Stromal cell of bone marrow (primary cell): ENCODE measurements around the gene RBM6.
A peak's percentile ranks its signal among the peaks of the same experiment; 100 is the strongest.
"Not testable (repeated sequence)": the region's sequence is repeated elsewhere in the genome, so short reads cannot be mapped to it uniquely, and the experiment has no call there.

Experiments
- DNase-seq: peaks from one replicate; pipeline ENCODE4 v3.0.0-alpha.2; 2012; ENCODE audit warnings: low read depth

The RBM6 gene

DNA sequence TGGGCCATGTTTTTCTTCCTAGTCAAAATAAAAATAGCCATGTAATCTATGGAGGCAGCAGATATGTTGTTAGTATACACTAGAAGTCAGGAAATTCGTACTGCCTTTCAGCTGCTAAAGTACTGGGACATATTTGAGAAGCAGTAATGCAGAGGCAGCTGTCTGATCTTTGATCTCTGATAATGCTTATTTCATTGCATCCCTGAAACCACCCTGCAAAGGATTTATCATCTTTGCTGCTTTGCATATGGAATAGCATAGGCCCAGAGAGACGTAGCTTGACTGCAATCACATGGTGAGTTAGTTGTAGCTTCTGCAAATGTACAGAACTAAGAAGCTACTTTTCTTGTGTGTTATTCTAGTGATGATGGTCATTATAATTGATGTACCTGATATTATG, 52.4 kb downstream of the RBM6 start:
- DNase-seq: no peak

DNA sequence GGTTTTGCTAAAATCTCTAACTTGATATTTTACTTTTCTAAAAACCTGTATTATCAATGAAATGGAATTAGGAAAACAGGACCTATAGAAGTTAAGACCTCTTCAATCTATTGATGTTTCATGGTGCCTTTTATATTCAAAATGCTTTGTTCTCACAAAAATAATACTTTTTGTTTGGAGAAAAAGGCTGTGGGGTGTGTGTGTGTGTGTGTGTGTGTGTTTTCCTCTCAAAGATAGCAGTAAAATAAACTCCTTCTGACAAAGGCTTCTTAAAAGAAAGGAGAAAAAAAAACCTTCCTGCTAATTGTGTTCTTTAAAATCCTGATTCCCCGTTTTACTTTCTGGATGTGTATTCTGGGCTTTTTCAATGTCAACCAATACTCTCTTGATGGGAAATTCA, 54.5 kb downstream of the RBM6 start:
- no peak for DNase-seq

DNA sequence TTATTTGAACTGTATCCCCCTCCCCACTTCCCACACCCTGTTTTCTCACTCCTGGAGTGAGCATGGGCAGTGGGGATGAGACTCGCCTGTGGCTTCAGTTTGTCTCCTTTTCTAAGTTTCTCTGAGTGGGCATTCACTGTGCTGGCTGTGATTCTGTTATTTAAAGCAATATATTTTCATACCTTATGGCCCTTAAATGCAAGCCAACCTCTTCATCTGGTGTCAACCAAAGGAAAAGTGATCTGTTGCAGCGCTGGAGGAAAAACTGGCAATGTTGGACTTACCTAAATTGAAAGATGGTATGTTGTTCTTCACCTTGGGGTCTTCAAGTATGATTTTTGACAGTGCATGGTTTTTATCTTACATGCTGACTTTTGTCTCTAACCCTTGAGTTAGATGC, 56.1 kb downstream of the RBM6 start:
- no peak for DNase-seq

DNA sequence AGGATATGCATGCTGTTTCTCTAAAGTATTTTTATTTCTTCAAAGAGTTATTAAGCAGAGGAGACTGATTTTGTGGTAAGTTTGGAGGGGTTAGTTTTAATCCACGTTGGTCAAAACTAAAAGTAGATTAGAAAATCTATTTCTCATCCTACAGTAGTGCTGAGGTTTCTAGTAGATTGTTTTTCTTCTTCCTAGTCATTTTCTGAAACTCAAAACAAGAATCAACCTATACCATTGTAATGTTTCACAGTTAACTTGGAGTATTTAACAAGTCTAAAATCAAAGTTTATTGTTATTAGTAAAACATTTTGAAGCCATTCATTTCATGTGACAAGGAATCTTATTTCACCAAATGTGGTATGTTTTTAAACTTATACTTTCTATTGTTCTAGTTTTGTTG, 57.9 kb downstream of the RBM6 start:
- DNase-seq: no peak

DNA sequence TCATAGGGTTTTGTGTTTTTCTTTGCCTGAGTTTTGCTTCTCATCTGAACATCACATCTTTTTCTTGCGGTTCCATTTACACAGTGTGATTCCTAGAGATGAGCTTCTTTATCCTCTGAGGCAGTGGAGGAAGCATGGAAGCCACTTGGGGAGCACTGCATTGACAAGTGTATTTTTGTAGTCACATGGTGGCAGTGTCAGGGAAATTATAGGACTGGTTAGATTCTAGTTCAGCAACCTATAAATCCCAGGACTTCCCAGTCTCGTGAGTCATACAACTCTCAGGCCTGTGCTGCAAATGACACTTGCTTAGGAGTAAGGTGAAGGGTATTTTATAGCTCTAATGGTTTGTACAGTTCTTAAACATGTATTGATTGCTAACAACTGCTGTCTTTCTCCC, 58.4 kb downstream of the RBM6 start:
- peak; percentile 33 for DNase-seq

DNA sequence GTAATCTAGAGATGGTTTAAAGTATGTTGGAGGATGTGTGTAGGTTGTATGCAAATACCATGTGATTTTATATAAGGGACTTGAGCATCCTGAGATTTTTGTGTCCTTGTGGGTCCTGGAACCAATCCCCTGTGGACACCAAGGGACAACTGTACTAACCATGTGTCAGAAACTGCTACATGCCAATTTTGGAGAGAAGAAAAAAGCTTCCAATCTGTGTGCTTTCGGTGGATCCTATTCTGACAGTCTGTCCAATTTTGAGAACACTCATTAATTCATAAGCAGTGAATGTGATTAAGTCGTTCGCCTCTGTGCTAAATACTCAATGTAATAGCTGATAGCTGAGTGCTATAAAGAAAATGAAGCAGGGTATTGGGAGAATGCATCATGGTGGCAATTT, 61.6 kb downstream of the RBM6 start:
- no peak for DNase-seq

DNA sequence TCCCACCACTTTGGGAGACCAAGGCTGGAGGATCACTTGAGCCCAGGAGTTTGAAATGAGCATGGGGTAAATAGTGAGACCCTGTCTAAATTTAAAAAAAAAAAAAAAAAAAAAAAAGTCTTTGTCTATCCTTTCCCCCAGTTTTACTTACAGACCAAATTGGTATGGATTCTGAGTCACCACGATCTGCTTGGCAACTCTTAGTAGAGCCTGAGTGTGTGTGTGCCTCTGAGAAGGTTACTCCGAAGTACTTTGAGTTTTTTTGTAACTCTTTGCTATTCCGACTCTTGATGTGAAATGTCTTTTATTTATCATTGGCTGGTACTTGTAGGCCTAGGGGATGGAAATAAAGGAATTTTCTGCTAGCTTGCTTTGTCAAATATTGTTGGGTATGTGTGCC, 63.3 kb downstream of the RBM6 start:
- DNase-seq: no peak

DNA sequence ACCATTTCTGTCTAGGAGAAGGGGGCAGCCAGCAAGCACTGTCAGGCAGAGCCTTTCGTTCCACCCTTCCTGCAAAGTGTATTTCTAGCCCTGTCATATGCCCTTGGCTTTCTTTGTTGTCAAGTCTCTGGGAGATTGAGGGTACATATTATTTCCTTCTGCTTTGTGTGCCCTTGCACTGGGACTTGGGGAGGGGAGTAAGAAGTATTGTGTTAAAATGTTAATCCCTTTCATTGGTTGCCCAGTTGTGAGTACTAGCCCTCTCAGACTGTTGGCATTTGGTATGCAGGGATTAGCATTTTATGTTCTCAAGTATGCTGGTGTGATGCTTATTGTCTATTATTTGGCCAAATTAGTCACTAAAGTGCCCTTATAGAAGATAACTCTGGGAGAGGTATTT, 63.9 kb downstream of the RBM6 start:
- no peak for DNase-seq

DNA sequence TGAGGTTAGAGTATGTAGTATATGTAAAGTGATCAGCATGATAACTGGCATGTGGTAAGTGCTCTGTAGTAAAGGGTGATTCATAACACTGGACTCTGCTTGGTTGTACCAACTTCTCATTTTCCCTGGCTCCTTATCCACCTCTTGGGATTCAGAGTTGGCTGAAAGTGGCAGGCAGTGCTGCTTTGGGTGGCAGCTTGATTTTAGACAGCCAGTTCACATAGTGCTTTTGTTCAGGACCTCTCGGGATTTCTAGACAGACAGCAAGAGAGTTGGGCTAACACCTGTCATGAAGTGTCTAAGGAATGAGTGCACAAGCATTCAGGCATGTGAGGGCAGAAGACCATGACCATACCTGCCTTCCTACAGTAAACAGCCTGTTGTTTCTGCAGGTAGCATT, 69.0 kb downstream of the RBM6 start:
- peak; percentile 30 for DNase-seq

DNA sequence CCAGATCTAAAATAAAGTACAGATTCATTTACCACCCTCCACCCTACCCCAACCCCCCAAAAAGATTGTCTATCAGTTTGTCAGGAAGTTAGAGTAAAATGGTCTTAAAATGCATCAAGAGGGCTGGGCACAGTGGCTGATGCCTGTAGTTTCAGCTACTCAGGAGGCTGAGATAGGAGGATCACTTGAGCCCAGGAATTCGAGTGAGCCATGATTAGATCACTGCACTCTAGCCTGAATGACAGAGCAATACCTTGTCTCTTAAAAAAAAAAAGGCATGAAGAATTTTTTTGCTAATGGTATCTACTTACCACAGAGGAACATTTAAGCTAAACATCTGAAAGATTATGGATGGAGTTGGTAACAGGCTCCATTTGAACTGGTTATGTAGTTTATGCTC, 71.0 kb downstream of the RBM6 start:
- DNase-seq: no peak

DNA sequence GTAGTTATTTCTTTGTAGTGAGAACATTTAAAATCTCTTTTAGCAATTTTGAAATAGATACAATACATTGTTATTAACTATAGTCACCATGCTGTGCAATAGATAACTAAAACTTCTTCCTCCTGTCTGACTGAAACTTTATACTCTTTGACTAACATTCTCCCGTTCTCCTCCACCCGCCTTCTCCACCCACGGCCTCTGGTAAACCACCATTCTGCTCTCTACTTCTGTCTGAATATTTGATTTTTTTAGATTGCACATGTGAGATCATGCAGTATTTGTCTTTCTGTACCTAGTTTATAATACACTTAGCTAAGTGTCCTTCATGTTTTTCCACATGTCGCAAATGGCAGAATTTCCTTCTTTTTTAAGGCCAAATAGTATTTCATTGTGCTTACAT, 76.0 kb downstream of the RBM6 start:
- no peak for DNase-seq

DNA sequence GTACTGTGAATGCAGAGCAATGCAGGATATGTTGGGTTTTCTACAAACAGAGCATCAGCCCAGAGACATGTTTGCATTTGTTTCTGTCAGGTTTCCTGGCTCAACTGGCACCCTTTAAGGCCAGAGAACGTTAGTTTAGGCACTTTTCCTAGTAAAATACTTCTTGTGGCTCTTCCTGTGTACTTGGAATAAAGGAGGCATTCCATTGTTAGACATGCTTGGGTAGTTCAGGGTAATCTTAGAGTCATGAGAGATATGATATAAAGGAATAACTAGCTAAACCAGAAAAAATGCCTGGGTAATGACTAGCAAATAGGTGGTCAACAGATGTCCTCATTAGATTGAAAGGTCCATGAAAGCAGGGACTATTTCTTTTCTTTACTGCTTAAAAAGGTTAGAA, 88.4 kb downstream of the RBM6 start:
- peak; percentile 41 for DNase-seq

DNA sequence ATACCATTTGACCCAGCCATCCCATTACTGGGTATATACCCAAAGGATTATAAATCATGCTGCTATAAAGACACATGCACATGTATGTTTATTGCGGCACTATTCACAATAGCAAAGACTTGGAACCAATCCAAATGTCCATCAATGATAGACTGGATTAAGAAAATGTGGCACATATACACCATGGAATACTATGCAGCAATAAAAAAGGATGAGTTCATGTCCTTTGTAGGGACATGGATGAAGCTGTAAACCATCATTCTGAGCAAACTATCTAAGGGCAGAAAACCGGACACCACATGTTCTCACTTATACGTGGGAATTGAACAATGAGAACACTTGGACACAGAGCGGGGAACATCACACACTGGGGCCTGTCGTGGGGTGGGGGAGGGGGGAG, 91.3 kb downstream of the RBM6 start:
- not testable (repeated sequence) for DNase-seq

DNA sequence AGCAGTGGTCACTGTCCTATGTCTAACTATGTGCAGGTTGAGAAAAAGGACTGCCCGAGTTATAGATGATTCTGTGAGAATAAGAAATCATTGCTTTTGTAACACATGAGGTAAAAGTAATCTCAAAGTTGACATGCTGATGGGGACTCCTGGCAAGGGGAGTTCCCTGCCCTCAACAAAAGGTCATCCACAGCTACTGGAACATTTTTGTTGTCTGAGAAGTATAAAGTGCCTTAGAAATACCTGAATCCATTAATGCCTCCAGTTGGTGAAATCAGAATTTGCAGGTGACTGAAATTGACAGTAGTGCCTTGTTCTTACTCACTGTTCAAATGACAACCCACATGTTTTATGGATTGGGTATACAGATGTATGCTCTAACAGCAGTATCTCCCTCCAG, 105.0 kb downstream of the RBM6 start:
- DNase-seq: no peak

DNA sequence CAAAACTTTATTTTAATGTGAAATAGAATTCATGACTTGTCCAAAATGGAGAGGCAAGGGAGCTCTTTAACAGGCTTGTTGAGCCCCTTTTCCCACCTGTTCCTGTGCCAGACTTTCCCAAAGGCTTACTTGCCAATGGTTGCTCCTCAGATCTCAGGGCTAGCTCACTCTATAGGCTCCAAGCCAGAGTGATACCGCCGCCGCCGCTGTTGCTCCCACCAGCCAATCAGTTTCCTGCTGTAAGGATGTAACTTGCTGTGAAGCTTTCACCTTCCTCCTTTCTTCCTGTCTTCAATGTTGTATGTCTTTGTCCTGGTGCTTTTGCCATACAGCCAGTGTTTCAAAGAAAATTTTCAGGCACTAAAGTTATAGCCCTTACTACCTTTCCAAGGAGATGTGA, 107.5 kb downstream of the RBM6 start:
- DNase-seq: no peak

DNA sequence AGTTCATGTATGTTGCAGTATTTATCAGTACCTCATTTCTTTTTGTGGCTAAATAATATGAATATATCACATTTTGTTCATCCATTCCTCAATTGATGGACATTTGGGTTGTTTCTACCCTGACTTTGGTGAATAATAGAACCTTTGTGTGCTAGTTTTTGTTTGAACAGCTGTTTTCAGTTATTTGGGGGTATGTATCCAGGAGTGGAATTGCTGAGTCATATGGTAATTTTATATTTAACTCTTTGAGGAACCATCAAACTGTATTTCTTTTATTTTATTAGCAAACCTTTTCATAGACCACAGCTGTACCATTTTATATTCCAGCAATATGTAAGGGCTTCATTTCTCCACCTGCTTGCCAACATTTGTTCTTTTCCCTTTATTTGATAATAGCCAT, 110.4 kb downstream of the RBM6 start:
- peak; percentile 71 for DNase-seq

DNA sequence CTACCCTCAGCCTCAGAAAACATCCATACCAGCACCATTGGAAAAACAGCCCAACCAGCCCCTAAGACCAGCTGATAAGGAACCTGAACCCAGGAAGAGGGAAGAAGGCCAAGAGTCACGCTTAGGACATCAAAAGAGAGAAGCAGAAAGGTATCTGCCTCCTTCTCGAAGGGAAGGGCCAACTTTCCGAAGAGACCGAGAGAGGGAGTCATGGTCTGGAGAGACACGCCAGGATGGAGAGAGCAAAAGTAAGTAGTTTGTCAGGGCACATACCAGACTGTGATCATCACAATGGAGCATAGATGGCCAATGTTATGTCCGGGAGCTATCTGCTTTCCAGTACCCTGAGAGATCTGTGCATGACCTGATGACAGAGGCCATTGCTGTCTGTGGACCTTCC, 117.8 kb downstream of the RBM6 start:
- DNase-seq: no peak

DNA sequence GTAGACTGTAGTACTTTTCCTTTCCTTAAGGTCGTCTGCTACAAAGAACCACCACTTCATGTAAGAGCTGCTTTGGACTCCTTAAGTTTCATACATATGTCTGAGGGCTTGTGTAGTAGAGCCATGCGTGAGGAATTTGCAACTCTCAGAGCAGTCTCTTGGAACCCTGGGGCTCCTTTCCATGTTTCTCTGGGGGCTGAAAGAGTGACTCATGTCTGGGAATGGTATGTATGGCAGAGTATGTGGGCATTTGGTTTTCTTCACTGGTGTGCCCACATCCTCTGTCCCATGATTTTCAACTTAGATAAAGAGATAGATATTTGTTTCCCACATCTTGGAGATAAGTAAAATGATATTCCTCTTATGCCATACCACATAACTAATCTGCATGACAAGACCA, 128.2 kb downstream of the RBM6 start:
- no peak for DNase-seq

DNA sequence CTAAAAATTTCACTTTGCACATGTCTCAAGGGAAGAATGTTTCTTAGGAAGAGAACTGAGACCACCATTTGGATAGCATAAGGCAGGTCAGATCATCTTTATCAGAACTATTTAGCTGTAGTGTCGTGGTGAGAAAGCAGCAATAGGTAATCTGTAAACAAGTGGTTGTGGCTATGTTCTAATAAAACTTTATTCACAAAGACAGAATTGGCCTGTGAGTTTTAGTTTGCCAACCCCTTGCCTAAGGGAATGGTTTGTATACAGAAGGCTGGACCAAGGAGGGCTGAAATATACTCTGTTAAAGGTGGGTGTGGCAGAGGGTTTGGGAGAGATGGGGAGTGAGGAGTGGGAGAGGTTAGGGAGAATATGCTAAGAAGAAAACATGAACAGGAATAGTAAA, 138.1 kb downstream of the RBM6 start:
- DNase-seq: no peak

DNA sequence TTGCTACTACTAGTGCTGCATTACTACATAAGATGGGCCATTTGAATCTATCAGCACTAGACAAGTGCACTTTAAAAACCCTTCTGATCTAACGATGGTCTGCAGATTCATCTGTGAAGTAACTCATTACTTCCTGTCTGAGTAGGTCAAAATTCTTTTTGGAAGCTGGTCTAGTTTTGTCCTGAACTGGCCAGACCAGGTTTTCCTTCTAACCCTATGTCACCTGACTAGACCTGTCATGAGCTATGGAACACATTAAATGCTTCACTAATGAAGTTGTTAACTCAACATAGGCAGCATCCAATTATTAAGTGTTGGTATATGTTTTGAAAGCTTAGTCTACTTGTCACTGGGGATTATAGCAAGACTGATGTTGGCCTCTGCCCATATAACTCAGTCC, 138.7 kb downstream of the RBM6 start:
- no peak for DNase-seq

DNA sequence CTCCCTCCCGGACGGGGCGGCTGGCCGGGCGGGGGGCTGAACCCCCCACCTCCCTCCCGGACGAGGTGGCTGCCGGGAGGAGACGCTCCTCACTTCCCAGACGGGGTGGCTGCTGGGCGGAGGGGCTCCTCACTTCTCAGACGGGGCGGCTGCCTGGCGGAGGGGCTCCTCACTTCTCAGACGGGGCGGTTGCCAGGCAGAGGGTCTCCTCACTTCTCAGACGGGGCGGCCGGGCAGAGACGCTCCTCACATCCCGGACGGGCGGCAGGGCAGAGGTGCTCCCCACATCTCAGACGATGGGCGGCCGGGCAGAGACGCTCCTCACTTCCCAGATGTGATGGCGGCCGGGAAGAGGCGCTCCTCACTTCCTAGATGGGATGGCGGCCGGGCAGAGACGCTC, 145.0 kb downstream of the RBM6 start:
- DNase-seq: not testable (repeated sequence)

DNA sequence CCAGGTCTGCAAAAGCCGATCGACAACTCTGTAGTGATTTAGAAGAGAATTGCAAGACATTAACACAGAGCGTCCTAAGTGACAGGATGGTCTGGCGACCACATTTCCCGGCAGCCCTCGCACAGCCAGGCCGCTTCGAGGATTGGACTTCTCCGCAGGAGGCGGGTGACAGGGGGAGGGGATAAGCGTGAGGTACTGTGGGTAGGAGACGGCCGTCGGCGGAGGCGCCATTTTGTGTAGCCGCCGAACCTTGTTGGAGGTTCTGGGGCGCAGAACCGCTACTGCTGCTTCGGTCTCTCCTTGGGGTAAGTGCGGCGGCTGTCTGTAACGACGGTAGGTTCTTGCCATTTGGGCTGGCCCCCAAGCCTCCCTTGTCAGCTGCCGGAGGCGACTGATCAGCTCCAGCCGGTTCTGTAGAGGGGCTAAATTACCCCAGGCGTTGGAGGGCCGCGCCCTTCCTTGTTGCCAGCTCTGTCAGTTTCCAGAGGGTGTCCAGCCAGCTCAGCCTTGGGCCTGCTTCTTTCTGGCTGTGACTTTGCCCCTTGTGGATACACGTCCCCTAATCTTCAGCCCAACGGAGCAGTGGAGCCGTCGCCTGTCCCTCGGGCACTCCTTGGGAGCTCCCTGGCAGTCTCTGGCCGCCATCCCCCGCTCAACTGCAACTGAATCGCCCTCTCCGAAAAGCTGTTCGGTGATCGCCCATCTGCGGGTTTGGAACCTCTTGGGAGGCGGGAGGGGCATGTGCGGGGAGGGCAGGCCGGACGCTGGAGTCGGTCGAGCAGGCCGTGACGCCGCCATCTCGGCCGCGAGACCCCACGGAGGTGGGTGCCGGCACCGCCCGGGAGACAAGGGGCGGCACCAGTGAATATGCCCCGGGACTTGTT, 149.0 kb downstream of the RBM6 start, which contains the start of gene RBM5:
Gene RBM5 (plus strand): TSS at position 195 of the 884 bp plus-strand sequence. CDS start 1,516 bp downstream, outside the sequence.
- DNase-seq: peak; percentile 84

DNA sequence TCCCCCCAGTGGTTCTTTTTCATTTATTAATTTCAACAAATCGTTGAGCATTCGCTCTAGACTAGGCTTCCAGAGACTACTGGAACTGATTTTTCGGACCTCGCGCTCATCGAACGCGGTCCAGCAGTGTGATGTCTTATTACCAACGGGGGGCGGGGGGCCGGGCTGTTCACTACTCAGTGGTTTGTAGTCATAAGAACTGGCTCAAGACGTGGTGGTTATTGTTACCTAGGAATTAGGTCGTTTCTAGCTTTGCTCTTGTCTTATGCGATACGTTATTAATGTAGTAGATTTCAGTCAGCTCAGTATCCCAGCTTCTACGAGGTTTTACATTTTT, 149.6 kb downstream of the RBM6 start:
- DNase-seq: no peak

DNA sequence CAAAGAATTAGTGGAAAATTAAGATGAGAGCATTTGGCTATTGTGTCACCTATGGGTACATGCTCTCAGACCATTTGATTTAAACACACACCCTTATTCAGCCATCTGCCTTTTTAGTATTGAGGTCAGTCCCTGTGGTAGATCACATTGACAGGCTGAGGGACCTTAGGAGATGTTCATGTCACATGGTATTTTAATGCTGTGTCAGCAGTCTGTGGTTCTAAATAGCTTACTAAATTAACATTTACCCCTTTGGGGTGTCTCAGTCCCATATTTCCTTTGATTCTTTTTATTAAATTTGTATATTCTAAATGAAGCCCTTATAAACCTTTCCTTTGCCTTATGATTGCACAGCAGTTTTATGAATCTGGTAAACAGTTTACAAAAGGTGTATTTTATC, 151.0 kb downstream of the RBM6 start:
- DNase-seq: no peak
